HG03095 (cell line): ENCODE measurements around the gene UQCRH.
A peak's percentile ranks its signal among the peaks of the same experiment; 100 is the strongest.

Experiments used
- ATAC-seq: cut with Tn5 transposase; IDR thresholded peaks from one replicate; pipeline ENCODE4 v1.9.1; 2021; ENCODE audit warnings: moderate library complexity; ENCODE audit not compliant: unreplicated experiment

UQCRH gene

GRCh38 chr1:46303038-46303871 is at the start of gene UQCRH, which contains the start of gene LRRC41:
Gene UQCRH (plus strand): TSS chr1:46303698. CDS start chr1:46303767, 69 bp downstream.
Gene LRRC41 (minus strand): TSS chr1:46303616. CDS start chr1:46303322, 294 bp downstream.
- ATAC-seq: peak; percentile 75

DNA sequence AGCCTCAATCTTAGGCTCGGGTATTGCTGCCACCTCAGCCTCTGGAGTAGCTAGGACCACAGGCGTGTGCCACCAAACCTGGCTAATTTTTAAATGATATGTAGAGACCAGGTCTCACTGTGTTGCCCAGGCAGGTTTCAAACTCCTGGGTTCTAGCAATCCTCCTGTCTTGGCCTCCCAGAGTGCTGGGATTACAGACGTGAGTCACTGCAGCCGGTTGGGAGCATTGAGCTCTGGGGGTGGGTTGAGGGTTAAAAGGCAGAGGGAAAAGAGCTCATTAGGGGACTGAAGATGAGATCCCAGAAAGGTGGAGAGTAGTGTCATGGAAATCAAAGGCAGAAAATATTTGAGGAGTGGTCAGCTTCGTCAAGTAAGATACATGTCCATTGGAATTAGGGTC is 48.8 kb upstream of the UQCRH start:
- ATAC-seq: no peak

DNA sequence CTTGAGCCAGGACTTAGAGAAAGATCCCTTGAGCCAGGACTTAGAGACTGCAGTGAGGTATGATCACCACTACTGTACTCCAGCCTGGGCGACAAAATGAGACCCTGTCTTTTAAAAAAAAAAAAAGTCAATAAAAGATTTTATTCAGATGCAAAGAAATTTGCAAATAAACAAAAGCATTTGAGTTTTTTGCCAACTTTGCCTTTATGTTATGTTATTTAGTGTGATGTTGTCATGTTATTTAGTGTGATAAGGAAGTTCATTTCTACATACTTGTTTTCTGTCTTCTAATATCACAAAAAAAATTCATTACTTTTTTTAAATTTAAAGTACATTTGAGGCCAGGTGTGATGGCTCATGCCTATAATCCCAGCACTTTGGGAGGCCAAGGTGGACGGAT is 47.0 kb upstream of the UQCRH start:
- no peak for ATAC-seq

DNA sequence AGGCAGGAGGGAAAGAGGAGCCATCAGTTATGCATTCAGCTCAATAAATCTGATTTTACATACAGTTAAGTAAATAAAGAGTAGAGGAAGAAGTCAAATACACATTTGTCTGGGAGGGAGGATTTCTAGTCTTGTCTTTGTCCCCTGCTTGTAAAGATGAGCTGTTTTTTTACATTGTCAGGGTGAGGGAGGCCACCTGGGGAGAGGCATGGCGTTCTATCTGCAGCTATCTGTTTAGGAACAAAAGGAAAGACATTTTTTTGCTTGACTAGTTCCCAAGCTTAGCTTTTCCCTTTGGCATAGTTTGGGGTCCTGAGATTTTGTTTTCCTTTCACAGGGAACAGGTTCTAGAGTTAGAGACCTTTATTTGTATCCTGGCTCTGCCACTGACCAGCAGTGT is 41.0 kb upstream of the UQCRH start:
- no peak for ATAC-seq

- no peak for ATAC-seq
These were observed 40.4 kb upstream of the UQCRH start for GRCh38 chr1:46263146-46263545.

DNA sequence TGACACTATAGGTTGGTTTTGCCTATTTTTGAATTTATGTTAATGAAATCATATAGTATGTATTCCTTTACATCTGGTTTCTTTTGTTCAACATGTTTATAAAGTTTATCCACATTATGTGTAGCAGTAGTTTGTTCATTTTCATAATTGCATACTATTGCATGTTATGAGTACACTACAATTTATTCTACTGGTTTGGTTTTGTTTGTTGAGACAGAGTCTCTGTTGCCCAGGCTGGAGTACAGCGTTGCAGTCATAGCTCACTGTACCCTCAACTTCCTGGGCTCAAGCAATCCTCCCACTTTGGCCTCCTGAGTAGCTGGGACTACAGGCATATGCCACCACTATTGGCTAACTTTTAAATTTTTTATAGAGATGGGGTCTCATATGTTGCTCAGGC is 34.9 kb upstream of the UQCRH start:
- ATAC-seq: no peak

- no peak for ATAC-seq
These were observed 29.1 kb upstream of the UQCRH start for GRCh38 chr1:46274225-46275029.

DNA sequence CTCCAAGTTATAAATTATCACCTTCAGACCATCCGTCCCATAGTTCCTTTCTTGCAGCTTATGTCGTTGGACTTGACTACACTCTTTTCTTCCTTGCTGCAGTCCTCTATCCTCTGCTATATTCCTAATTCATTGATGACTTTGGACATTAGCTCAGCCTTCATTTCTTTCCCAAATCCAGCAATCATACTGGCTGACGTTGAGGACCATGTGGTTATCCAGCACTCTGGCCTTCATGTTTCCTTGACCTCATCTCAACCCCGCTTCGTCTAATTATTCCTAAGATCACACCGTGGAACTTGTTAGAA is 28.5 kb upstream of the UQCRH start:
- no peak for ATAC-seq

DNA sequence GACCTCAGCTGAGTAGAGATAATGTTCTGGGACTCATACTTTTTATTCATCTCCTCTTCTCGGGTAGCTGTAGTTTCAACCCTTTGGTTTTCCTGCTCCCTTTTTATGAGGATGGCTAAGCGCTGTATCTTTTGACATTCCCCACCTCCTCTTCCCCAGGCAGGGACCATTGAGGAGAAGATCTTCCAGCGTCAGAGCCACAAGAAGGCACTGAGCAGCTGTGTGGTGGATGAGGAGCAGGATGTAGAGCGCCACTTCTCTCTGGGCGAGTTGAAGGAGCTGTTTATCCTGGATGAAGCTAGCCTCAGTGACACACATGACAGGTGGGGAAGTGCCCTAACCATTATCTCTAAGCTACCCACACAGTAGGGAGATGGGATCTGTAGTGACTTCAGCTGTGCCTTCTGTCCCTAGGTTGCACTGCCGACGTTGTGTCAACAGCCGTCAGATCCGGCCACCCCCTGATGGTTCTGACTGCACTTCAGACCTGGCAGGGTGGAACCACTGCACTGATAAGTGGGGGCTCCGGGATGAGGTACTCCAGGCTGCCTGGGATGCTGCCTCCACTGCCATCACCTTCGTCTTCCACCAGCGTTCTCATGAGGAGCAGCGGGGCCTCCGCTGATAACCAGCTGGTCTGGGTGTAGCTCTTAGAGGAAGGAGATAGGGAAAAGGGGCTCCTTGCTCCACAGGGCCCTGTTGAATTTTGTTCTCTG is 25.7 kb upstream of the UQCRH start:
- ATAC-seq: no peak

GRCh38 chr1:46278807-46279206 is 24.7 kb upstream of the UQCRH start:
- ATAC-seq: no peak

GRCh38 chr1:46280092-46280491 is 23.4 kb upstream of the UQCRH start:
- no peak for ATAC-seq

GRCh38 chr1:46281021-46281420 is 22.5 kb upstream of the UQCRH start:
- no peak for ATAC-seq

GRCh38 chr1:46284058-46284457 is 19.4 kb upstream of the UQCRH start:
- no peak for ATAC-seq

DNA sequence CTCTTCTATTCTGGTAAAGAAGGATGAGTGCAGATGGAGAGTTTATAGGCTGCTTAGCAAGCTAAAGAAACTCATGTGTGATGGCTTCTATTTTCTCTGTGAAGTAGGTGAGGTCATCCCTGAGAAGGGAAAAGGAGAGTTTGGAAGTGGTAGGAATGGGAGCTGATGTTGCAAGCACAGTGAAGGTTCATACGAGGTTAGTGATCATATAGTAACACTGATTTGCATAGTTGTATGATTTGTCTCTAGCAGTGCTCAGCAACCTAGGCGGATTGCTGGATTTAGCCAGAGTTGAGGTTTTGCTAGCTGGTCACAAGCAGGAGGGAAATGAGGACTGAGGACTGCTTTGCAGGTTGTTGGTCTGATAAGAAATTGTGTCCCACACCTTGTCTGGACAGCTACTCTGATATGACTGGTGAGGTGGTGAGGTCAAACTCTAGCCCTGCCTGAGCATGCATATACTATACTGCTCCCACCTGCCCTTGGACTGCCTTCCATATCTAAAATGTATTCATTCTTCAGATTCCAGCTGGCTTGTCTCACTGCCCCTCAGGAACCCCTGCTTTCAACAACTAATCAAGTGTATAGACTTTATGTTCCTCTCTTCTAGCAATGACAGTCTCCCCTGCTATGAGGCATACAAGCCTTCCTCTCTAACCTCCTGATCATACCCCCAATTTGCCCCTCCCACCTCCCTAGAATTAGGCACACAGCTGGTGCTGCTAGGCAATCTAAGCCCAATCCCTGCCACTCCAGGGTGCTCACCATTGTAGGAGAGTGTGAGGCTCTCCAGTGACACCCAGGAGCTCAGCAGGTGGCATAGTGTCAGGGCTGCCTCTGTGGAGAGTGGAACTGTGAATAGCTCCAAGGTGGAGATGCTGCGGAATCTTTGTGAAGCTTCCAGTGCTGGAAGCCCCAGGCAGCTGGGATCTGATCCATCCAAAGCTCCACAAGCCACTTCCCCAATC is 18.6 kb upstream of the UQCRH start:
- ATAC-seq: no peak

DNA sequence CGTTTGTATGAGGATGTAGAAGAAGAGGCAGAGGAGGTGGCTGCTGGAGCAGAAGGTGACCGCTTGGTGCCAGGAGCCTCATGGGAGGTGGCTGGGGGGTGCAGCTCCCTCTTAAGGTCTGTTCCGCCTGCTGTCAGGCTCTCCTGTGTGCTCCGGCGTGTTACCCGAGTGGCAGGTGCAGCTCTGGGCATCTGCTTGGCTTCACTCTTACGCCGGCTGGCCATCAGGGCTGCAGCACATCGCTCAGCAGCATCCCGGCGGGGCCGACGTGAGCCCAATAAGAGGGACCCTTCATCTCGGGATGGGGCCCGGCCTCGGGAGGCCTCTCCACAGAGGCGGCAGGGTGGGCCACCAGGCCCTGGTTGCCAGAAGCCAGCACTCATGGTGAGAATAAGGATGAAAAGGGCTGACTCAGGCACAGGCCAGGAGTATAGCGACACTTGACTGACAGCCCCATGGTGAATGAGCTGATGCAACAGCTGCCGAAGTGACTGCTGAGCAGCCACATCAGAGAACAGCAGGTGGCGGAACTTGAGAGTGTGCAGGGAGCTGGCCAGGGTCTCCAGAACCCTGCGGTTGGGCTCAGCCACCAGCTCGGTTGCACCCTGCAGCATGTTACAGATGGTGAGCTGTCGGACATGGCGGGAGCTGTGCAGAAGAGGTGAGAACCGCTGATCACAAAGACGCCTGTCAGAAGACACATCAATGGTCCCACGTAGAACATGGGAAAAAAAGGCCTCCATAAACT is 17.6 kb upstream of the UQCRH start:
- ATAC-seq: no peak

GRCh38 chr1:46288485-46289133 is 14.9 kb upstream of the UQCRH start:
- no peak for ATAC-seq

DNA sequence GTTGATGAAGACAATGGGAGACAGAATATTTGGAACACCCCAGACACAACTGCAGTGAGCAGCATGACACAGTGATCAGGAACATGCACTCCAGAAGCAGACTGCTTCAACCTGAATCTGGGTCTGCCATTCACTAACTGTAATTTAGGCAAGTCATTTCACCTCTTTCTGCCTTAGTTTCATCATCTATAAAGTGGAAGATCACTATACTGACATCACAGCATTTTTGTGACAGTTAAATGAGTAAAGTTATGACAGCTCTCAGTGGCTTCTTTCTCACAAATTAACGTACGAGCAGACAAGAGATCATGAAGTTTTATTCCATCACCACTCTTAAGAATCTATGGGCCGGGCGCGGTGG is 14.4 kb upstream of the UQCRH start:
- no peak for ATAC-seq

- no peak for ATAC-seq
These were observed 13.5 kb upstream of the UQCRH start for GRCh38 chr1:46289976-46290375.

GRCh38 chr1:46295306-46295705 is 8.2 kb upstream of the UQCRH start:
- no peak for ATAC-seq
